ENCODE measurements around the gene XDH.

The XDH gene

DNA sequence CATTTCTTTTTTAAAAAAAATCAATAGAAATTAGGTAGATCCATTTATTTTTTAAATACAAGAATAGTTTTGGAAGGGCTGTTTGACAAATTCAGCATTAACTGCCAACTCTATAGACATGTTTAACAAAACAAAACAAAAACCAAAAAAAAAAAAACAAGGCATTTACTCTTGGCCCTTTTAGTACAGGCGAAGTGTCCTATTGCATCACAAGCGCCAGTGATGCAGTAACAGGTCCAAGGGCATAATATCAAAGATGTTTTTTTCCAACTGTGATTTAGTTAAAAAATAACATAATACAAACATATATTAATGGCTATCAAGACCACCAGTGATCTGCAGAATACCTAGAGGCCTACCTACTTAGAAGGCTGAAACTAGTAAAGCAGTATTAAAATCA is 55.3 kb downstream of the XDH start:
- H3K36me3 ChIP-seq (ENCODE audit: low read length): no peaks in the 10 kb centered on the region
- no peaks in the 10 kb centered on the region for H3K9me3 ChIP-seq (ENCODE audit: insufficient read depth, low read length)
- H2AFZ ChIP-seq (ENCODE audit: low read depth, low read length, severe bottlenecking): no peak overlapping the region
- H4K20me1 ChIP-seq (ENCODE audit: low read depth, low read length): no peaks in the 10 kb centered on the region
- H3K27me3 ChIP-seq (ENCODE audit: low read length): no peaks in the 10 kb centered on the region
- no peak overlapping the region for H3K9ac ChIP-seq (ENCODE audit: low read length)
- no peak overlapping the region for H3K4me2 ChIP-seq (ENCODE audit: low read depth, low read length, poor library complexity, severe bottlenecking)
- no peak overlapping the region for H3K4me3 ChIP-seq (ENCODE audit: insufficient read depth, low read length, poor library complexity, severe bottlenecking)
- H3K79me2 ChIP-seq (ENCODE audit: insufficient read depth, low read length): no peaks in the 10 kb centered on the region
- no peaks in the 10 kb centered on the region for H3F3A ChIP-seq (ENCODE audit: insufficient read depth)
- no peak for TF ChIP-seq EZH2phosphoT487 (conservative IDR thresholded peaks at IDR 0.05; ENCODE audit: low read length)
- TF ChIP-seq, protein P1, sequence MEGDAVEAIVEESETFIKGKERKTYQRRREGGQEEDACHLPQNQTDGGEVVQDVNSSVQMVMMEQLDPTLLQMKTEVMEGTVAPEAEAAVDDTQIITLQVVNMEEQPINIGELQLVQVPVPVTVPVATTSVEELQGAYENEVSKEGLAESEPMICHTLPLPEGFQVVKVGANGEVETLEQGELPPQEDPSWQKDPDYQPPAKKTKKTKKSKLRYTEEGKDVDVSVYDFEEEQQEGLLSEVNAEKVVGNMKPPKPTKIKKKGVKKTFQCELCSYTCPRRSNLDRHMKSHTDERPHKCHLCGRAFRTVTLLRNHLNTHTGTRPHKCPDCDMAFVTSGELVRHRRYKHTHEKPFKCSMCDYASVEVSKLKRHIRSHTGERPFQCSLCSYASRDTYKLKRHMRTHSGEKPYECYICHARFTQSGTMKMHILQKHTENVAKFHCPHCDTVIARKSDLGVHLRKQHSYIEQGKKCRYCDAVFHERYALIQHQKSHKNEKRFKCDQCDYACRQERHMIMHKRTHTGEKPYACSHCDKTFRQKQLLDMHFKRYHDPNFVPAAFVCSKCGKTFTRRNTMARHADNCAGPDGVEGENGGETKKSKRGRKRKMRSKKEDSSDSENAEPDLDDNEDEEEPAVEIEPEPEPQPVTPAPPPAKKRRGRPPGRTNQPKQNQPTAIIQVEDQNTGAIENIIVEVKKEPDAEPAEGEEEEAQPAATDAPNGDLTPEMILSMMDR (IDR thresholded peaks at IDR 0.05; ENCODE audit: insufficient read depth, low read length, poor library complexity, severe bottlenecking): no peak
- H3K9me2 ChIP-seq (replicated peaks; ENCODE audit: insufficient read depth, low read length): no peaks in the 10 kb centered on the region
- H3K27ac ChIP-seq (ENCODE audit: low read depth, low read length): no peak overlapping the region

DNA sequence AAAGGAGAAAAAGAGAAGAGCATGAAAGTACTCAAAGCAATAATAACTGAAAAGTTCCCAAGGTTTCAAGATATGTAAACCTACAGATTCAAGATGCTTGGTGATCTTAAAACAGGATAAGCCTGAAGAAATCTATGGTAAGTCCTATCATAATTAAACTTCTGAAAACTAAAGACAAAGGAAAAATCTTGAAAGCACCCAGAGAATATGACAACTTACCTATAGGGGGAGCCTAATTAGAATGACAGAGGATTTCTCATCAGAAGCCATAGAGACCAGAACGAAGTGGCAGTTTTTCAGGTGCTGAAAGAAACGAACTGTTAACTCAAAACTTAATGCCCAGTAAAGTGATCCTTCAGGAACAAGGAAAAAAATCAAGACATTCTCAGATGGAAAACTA is 59.7 kb downstream of the XDH start:
- H3F3A ChIP-seq (ENCODE audit: insufficient read depth): no peaks in the 10 kb centered on the region
- no peak overlapping the region for H3K27ac ChIP-seq (ENCODE audit: low read depth, low read length)
- no peaks in the 10 kb centered on the region for H3K9me3 ChIP-seq (ENCODE audit: insufficient read depth, low read length)
- H4K20me1 ChIP-seq (ENCODE audit: low read depth, low read length): no peaks in the 10 kb centered on the region
- no peak overlapping the region for H3K4me2 ChIP-seq (ENCODE audit: low read depth, low read length, poor library complexity, severe bottlenecking)
- TF ChIP-seq, protein P1 (IDR thresholded peaks at IDR 0.05; ENCODE audit: insufficient read depth, low read length, poor library complexity, severe bottlenecking): peak; percentile 19
- TF ChIP-seq EZH2phosphoT487 (conservative IDR thresholded peaks at IDR 0.05; ENCODE audit: low read length): no peak
- H3K79me2 ChIP-seq (ENCODE audit: insufficient read depth, low read length): no peaks in the 10 kb centered on the region
- no peak overlapping the region for H3K4me3 ChIP-seq (ENCODE audit: insufficient read depth, low read length, poor library complexity, severe bottlenecking)
- H2AFZ ChIP-seq (ENCODE audit: low read depth, low read length, severe bottlenecking): no peak overlapping the region
- H3K36me3 ChIP-seq (ENCODE audit: low read length): no peaks in the 10 kb centered on the region
- no peak overlapping the region for H3K9ac ChIP-seq (ENCODE audit: low read length)
- no peaks in the 10 kb centered on the region for H3K9me2 ChIP-seq (replicated peaks; ENCODE audit: insufficient read depth, low read length)
- H3K27me3 ChIP-seq (ENCODE audit: low read length): no peaks in the 10 kb centered on the region

DNA sequence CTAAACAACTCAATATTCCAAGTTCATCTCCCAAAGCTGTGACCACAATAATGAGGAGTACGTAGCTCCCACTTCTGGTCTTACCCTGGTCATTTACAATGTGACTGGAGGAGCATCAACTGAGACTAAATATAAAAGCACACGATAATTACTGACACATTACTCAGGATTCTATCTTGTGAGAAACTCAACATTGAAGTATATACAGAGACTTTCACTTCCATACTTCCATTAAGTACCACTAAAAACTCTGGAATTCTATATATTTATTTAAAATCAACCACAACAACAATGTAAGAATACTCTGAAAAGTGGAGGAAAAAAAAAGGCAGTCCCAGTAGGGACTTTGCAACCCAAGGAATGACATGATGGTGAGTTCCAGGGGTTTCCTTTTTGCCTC is 61.4 kb downstream of the XDH start:
- no peak overlapping the region for H3K9ac ChIP-seq (ENCODE audit: low read length)
- H3K4me2 ChIP-seq (ENCODE audit: low read depth, low read length, poor library complexity, severe bottlenecking): no peak overlapping the region
- no peaks in the 10 kb centered on the region for H3K27me3 ChIP-seq (ENCODE audit: low read length)
- no peaks in the 10 kb centered on the region for H3F3A ChIP-seq (ENCODE audit: insufficient read depth)
- H3K27ac ChIP-seq (ENCODE audit: low read depth, low read length): no peak overlapping the region
- H3K36me3 ChIP-seq (ENCODE audit: low read length): no peaks in the 10 kb centered on the region
- no peaks in the 10 kb centered on the region for H3K9me2 ChIP-seq (replicated peaks; ENCODE audit: insufficient read depth, low read length)
- H3K79me2 ChIP-seq (ENCODE audit: insufficient read depth, low read length): no peaks in the 10 kb centered on the region
- TF ChIP-seq, protein P1 (IDR thresholded peaks at IDR 0.05; ENCODE audit: insufficient read depth, low read length, poor library complexity, severe bottlenecking): no peak
- no peak for TF ChIP-seq EZH2phosphoT487 (conservative IDR thresholded peaks at IDR 0.05; ENCODE audit: low read length)
- H2AFZ ChIP-seq (ENCODE audit: low read depth, low read length, severe bottlenecking): no peak overlapping the region
- no peaks in the 10 kb centered on the region for H4K20me1 ChIP-seq (ENCODE audit: low read depth, low read length)
- no peak overlapping the region for H3K4me3 ChIP-seq (ENCODE audit: insufficient read depth, low read length, poor library complexity, severe bottlenecking)
- no peaks in the 10 kb centered on the region for H3K9me3 ChIP-seq (ENCODE audit: insufficient read depth, low read length)
